ENCODE measurements around the gene OTOGL.

- TF ChIP-seq CTCF (IDR thresholded peaks at IDR 0.05; ENCODE audit: low read depth, low read length, poor library complexity, severe bottlenecking) (no peak), EZH2phosphoT487 (IDR thresholded peaks at IDR 0.05; ENCODE audit: borderline replicate concordance, low read length) (no peak)
Measured at GRCh38 chr12:80264386-80264785, 165.0 kb downstream of the OTOGL start.
